Right lobe of liver (tissue), 4 donors: ENCODE measurements around the gene OR10V1.

Experiments
- POLR2A ChIP-seq: fragments of 450-650 bp; IDR thresholded peaks from one replicate; pipeline ENCODE4 v1.6.1; 2017; ENCODE audit warnings: antibody characterized with exemption, mild to moderate bottlenecking
- TF ChIP-seq, protein P1 (sequence below), 4 donors: fragments of 200-600 bp in 3 of 4; fragments of 450-650 bp in 1 of 4; IDR thresholded peaks; one replicate each; pipeline versions ENCODE4 v1.5.1 to v1.8.0; 2016 to 2022; ENCODE audit warnings: antibody characterized with exemption in 4 of 4, mild to moderate bottlenecking in 2 of 4
- donor health status: DM: no; HTN: no; CAD: no.
- donor health status: DM: no; HTN: no; CAD: no.
- donor health status: DM: no; HTN: yes; CAD: no.

DNA sequence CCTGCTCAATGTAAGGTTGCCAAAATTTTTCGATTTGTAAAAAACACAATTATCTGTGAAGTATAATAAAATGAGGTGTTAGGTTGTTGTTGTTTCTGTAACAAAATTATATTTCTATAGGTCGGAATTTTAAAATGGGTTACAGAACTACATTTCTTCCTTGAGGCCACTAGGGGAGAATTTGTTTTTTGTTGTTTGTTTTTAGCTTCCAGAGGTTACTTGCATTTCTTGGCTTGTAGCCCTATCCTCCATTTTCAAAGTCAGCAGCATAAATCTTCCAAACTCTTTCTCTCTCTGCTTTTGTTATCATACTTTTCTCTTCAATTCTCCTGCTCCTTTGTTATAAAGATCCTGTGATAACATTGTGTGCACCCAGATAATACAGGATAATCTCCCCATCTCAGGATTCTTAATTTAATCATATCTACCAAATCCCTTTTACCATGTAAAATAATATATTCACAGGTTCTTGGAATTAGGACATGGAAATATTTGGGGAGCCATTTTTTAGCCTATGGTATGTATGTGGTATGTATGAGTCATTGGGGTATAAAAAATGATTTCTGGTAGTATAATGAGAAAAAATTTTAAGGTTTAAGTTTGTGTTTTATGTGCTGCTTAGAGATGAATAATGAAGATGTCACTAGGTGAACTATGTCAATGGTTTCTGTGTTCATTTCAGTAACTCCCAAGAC is 35.4 kb downstream of the OR10V1 start:
- TF ChIP-seq POLR2A: no peak
- TF ChIP-seq, protein P1, sequence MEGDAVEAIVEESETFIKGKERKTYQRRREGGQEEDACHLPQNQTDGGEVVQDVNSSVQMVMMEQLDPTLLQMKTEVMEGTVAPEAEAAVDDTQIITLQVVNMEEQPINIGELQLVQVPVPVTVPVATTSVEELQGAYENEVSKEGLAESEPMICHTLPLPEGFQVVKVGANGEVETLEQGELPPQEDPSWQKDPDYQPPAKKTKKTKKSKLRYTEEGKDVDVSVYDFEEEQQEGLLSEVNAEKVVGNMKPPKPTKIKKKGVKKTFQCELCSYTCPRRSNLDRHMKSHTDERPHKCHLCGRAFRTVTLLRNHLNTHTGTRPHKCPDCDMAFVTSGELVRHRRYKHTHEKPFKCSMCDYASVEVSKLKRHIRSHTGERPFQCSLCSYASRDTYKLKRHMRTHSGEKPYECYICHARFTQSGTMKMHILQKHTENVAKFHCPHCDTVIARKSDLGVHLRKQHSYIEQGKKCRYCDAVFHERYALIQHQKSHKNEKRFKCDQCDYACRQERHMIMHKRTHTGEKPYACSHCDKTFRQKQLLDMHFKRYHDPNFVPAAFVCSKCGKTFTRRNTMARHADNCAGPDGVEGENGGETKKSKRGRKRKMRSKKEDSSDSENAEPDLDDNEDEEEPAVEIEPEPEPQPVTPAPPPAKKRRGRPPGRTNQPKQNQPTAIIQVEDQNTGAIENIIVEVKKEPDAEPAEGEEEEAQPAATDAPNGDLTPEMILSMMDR (IDR thresholded peaks at IDR 0.05): no peak
